ENCODE measurements around the gene ARFGEF3.

ARFGEF3 gene

GRCh38 chr6:138302554-138302953 lies 140.8 kb downstream of the ARFGEF3 start:
- no peaks in the 10 kb centered on the region for H3K27me3 ChIP-seq
- no peaks in the 10 kb centered on the region for H3K4me1 ChIP-seq
- no peak overlapping the region for H3K4me3 ChIP-seq (ENCODE audit: low read depth, low read length)
- TF ChIP-seq CTCF (IDR thresholded peaks at IDR 0.05; ENCODE audit: low read depth, low read length), result no peak
- no peaks in the 10 kb centered on the region for H3K9me3 ChIP-seq
- no peaks in the 10 kb centered on the region for H3K36me3 ChIP-seq
- DNase-seq, result no peak

GRCh38 chr6:138307352-138307751 lies 145.6 kb downstream of the ARFGEF3 start:
- no peak for TF ChIP-seq CTCF (IDR thresholded peaks at IDR 0.05; ENCODE audit: low read depth, low read length)
- Histone ChIP-seq H3K27me3 (no peaks in the 10 kb centered on the region), H3K4me3 (ENCODE audit: low read depth, low read length) (no peak overlapping the region), H3K9me3 (no peaks in the 10 kb centered on the region), H3K4me1 (peaks cover 7% of the 10 kb centered on the region), H3K36me3 (no peaks in the 10 kb centered on the region)
- DNase-seq, result no peak

GRCh38 chr6:138307816-138308730 lies 146.3 kb downstream of the ARFGEF3 start:
- Histone ChIP-seq H3K36me3 (no peaks in the 10 kb centered on the region), H3K27me3 (no peaks in the 10 kb centered on the region), H3K4me1 (peaks cover 7% of the 10 kb centered on the region), H3K9me3 (no peaks in the 10 kb centered on the region), H3K4me3 (ENCODE audit: low read depth, low read length) (no peak overlapping the region)
- DNase-seq, result peak; percentile 52
- peak; percentile 19 for TF ChIP-seq CTCF (IDR thresholded peaks at IDR 0.05; ENCODE audit: low read depth, low read length)

- Histone ChIP-seq H3K36me3 (no peaks in the 10 kb centered on the region), H3K27me3 (no peaks in the 10 kb centered on the region), H3K4me3 (ENCODE audit: low read depth, low read length) (no peak overlapping the region), H3K4me1 (peaks cover 7% of the 10 kb centered on the region), H3K9me3 (no peaks in the 10 kb centered on the region)
- no peak for DNase-seq
- no peak for TF ChIP-seq CTCF (IDR thresholded peaks at IDR 0.05; ENCODE audit: low read depth, low read length)
Observed at GRCh38 chr6:138308731-138309110, 147.0 kb downstream of the ARFGEF3 start.

- no peak for DNase-seq
- no peaks in the 10 kb centered on the region for H3K9me3 ChIP-seq
- no peak overlapping the region for H3K4me3 ChIP-seq (ENCODE audit: low read depth, low read length)
- H3K4me1 ChIP-seq, result peaks cover 7% of the 10 kb centered on the region
- H3K36me3 ChIP-seq, result no peaks in the 10 kb centered on the region
- TF ChIP-seq CTCF (IDR thresholded peaks at IDR 0.05; ENCODE audit: low read depth, low read length), result no peak
- no peaks in the 10 kb centered on the region for H3K27me3 ChIP-seq
Observed at GRCh38 chr6:138309695-138310094, 148.0 kb downstream of the ARFGEF3 start.

- H3K4me1 ChIP-seq, result peaks cover 7% of the 10 kb centered on the region
- DNase-seq, result no peak
- H3K27me3 ChIP-seq, result no peaks in the 10 kb centered on the region
- TF ChIP-seq CTCF (IDR thresholded peaks at IDR 0.05; ENCODE audit: low read depth, low read length), result no peak
- H3K9me3 ChIP-seq, result no peaks in the 10 kb centered on the region
- H3K36me3 ChIP-seq, result no peaks in the 10 kb centered on the region
- no peak overlapping the region for H3K4me3 ChIP-seq (ENCODE audit: low read depth, low read length)
Observed at GRCh38 chr6:138310294-138310693, 148.6 kb downstream of the ARFGEF3 start.

All from BE2C (cell line).